CD14-positive monocyte (primary cell): Measurements from ENCODE around the gene STK32C. TPM values are rescaled to one million over a fixed set of nuclear protein-coding genes. Genes with fewer than 3 reads are reported as not detected.

Source experiments
- DNase-seq, 3 donors: peaks; one replicate each; pipeline ENCODE4 v3.0.0-alpha.2; 2011 to 2022
- H2AFZ ChIP-seq: 2 replicates; pipeline ENCODE4 v1.6.0; 2012; ENCODE audit warnings: mild to moderate bottlenecking, low read depth, low read length, inconsistent platforms; ENCODE audit not compliant: insufficient read depth, poor library complexity, severe bottlenecking
- H3K27ac ChIP-seq, 2 donors: 1 replicate in 1 of 2; 2 replicates in 1 of 2; pipeline ENCODE4 v1.5.1; 2012 to 2013; ENCODE audit warnings: low read length in 2 of 2, control low read depth in 1 of 2, inconsistent platforms in 1 of 2, low read depth in 1 of 2, mild to moderate bottlenecking in 1 of 2
- H3K27me3 ChIP-seq, 2 donors: one replicate each; pipeline versions ENCODE4 v1.6.0 to v1.6.1; 2011 to 2013; ENCODE audit warnings: low read length in 2 of 2; ENCODE audit not compliant: control insufficient read depth in 2 of 2, insufficient read depth in 2 of 2
- H3K36me3 ChIP-seq, 2 donors: replicated peaks in 1 of 2; 1 replicate in 1 of 2; 2 replicates in 1 of 2; pipeline versions ENCODE4 v1.5.1 to v1.6.1; 2012 to 2013; ENCODE audit warnings: low read length in 2 of 2, control low read depth in 1 of 2, inconsistent platforms in 1 of 2, mild to moderate bottlenecking in 1 of 2; ENCODE audit not compliant: insufficient read depth in 2 of 2, control insufficient read depth in 1 of 2
- H3K4me1 ChIP-seq, 2 donors: 1 replicate in 1 of 2; 2 replicates in 1 of 2; pipeline versions ENCODE4 v1.5.1 to v1.6.1; 2012 to 2013; ENCODE audit warnings: low read length in 2 of 2, control low read depth in 1 of 2, inconsistent platforms in 1 of 2, mild to moderate bottlenecking in 1 of 2, moderate library complexity in 1 of 2; ENCODE audit not compliant: insufficient read depth in 2 of 2, control insufficient read depth in 1 of 2
- H3K4me2 ChIP-seq: replicated peaks from 2 replicates; pipeline ENCODE3; 2012; ENCODE audit warnings: low read length, moderate library complexity, mild to moderate bottlenecking; ENCODE audit not compliant: poor library complexity, severe bottlenecking; ENCODE audit errors: extremely low read depth
- H3K4me3 ChIP-seq, 3 experiments: fragments of 200-600 bp in 1 of 3; sonication (generic) in 1 of 3; replicated peaks in 1 of 3; 1 replicate in 2 of 3; 2 replicates in 1 of 3; pipeline ENCODE4 v1.5.1; 2011 to 2013; ENCODE audit warnings: low read length in 3 of 3, mild to moderate bottlenecking in 3 of 3, control low read depth in 2 of 3, low read depth in 2 of 3, inconsistent platforms in 1 of 3, moderate library complexity in 1 of 3
- H3K79me2 ChIP-seq: 2 replicates; pipeline ENCODE4 v1.6.0; 2012; ENCODE audit warnings: mild to moderate bottlenecking, control low read depth, inconsistent platforms, low read length, moderate library complexity; ENCODE audit not compliant: insufficient read depth
- H3K9ac ChIP-seq: 2 replicates; pipeline ENCODE4 v1.6.0; 2017; ENCODE audit warnings: low read length, mild to moderate bottlenecking; ENCODE audit not compliant: insufficient read depth, poor library complexity, severe bottlenecking
- H3K9me3 ChIP-seq, 2 donors: replicated peaks in 1 of 2; 1 replicate in 1 of 2; 2 replicates in 1 of 2; pipeline versions ENCODE4 v1.5.1 to v1.6.1; 2012 to 2013; ENCODE audit warnings: low read length in 2 of 2, control low read depth in 1 of 2; ENCODE audit not compliant: control insufficient read depth in 1 of 2, insufficient read depth in 1 of 2
- H4K20me1 ChIP-seq: 2 replicates; pipeline ENCODE4 v1.6.0; 2012; ENCODE audit warnings: mild to moderate bottlenecking, low read length, control low read depth, moderate library complexity; ENCODE audit not compliant: insufficient read depth
- H3K27ac Mint-ChIP-seq, 7 donors: one replicate each; pipeline ENCODE4 v1.8.0; 2020; ENCODE audit warnings: mild to moderate bottlenecking in 7 of 7, mixed read lengths in 7 of 7, moderate library complexity in 6 of 7, inconsistent platforms in 2 of 7
- H3K27me3 Mint-ChIP-seq, 3 donors: one replicate each; pipeline ENCODE4 v1.8.0; 2021 to 2022; ENCODE audit warnings: low read depth in 3 of 3, mild to moderate bottlenecking in 3 of 3, mixed read lengths in 3 of 3, moderate library complexity in 3 of 3, inconsistent platforms in 1 of 3
- H3K36me3 Mint-ChIP-seq, 2 donors: one replicate each; pipeline ENCODE4 v1.8.0; 2020; ENCODE audit warnings: mixed read lengths in 2 of 2, inconsistent platforms in 1 of 2, mild to moderate bottlenecking in 1 of 2
- H3K4me1 Mint-ChIP-seq: one replicate; pipeline ENCODE4 v1.8.0; 2020; ENCODE audit warnings: mild to moderate bottlenecking, mixed read lengths
- H3K4me3 Mint-ChIP-seq, 2 donors: one replicate each; pipeline ENCODE4 v1.8.0; 2020; ENCODE audit warnings: mild to moderate bottlenecking in 2 of 2, mixed read lengths in 2 of 2, moderate library complexity in 1 of 2
- H3K9me3 Mint-ChIP-seq, 7 donors: one replicate each; pipeline ENCODE4 v1.8.0; 2020 to 2022; ENCODE audit warnings: mixed read lengths in 7 of 7, mild to moderate bottlenecking in 6 of 7, moderate library complexity in 6 of 7, inconsistent platforms in 2 of 7
- WGBS: methylation state at CpG from one replicate; pipeline ENCODE4 v1.1.5; 2013; ENCODE audit warnings: missing lambda C conversion rate; ENCODE audit not compliant: insufficient coverage; 5-methylcytosine and 5-hydroxymethylcytosine counted together
- intact Hi-C, 2 donors: fragments of 100-400 bp; cut with micrococcal nuclease; formaldehyde crosslinking; loops; one replicate each; pipeline versions ENCODE4 v1.15.0 to v1.15.1; 2023
- polyA plus RNA-seq, 3 donors: library from polyadenylated mRNA; depleted of rRNA in 1 of 3; unstranded in 2 of 3; stranded (reverse) in 1 of 3; fragments of 300-500 nt in 2 of 3; fragments of >200 nt in 1 of 3; fragmentation: Illumina TruSeq in 2 of 3; gene quantifications; 1 replicate in 2 of 3; 2 replicates in 1 of 3; pipeline ENCODE4 v1.2.3, GENCODE V29; 2012 to 2021
- TF ChIP-seq, protein P1 (sequence below): fragments of 200-600 bp; IDR thresholded peaks from one replicate; pipeline ENCODE4 v1.8.0; 2022; ENCODE audit warnings: antibody characterized with exemption, mild to moderate bottlenecking

Gene STK32C
- polyA plus RNA-seq, 3 donors: 13.6 to 22.8 (median 18.4) TPM

GRCh38 chr10:132189810-132190422, 117.8 kb downstream of the STK32C start:
- peaks cover 0 to 19% (median 4%) of the 10 kb centered on the region in 7 donors for H3K9me3 Mint-ChIP-seq
- Histone ChIP-seq H3K4me3 (no peak overlapping the region), H3K4me2 (no peak overlapping the region), H3K27ac (no peak overlapping the region), H3K36me3 (no peaks in the 10 kb centered on the region), H3K27me3 (peaks cover 25 to 38% of the 10 kb centered on the region in 2 donors), H2AFZ (no peak overlapping the region), H3K4me1 (peaks cover 9 to 18% of the 10 kb centered on the region in 2 donors), H3K9me3 (peaks cover 3 to 19% of the 10 kb centered on the region in 2 donors), H3K9ac (no peak overlapping the region), H4K20me1 (no peaks in the 10 kb centered on the region), H3K79me2 (no peaks in the 10 kb centered on the region)
- 93% methylated on average over 12 of the region's 17 CpGs for WGBS
- peaks cover 34 to 50% (median 49%) of the 10 kb centered on the region in 3 donors for H3K27me3 Mint-ChIP-seq
- peaks cover under 1 to 2% of the 10 kb centered on the region in 2 donors for H3K36me3 Mint-ChIP-seq
- H3K27ac Mint-ChIP-seq: no peak overlapping the region
- no peak for DNase-seq
- TF ChIP-seq, protein P1, sequence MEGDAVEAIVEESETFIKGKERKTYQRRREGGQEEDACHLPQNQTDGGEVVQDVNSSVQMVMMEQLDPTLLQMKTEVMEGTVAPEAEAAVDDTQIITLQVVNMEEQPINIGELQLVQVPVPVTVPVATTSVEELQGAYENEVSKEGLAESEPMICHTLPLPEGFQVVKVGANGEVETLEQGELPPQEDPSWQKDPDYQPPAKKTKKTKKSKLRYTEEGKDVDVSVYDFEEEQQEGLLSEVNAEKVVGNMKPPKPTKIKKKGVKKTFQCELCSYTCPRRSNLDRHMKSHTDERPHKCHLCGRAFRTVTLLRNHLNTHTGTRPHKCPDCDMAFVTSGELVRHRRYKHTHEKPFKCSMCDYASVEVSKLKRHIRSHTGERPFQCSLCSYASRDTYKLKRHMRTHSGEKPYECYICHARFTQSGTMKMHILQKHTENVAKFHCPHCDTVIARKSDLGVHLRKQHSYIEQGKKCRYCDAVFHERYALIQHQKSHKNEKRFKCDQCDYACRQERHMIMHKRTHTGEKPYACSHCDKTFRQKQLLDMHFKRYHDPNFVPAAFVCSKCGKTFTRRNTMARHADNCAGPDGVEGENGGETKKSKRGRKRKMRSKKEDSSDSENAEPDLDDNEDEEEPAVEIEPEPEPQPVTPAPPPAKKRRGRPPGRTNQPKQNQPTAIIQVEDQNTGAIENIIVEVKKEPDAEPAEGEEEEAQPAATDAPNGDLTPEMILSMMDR: no peak
- intact Hi-C loops: no loop called here
- H3K4me1 Mint-ChIP-seq: no peaks in the 10 kb centered on the region
- peak overlapping the region in 1 of 2 donors; percentile 66 for H3K4me3 Mint-ChIP-seq

DNA sequence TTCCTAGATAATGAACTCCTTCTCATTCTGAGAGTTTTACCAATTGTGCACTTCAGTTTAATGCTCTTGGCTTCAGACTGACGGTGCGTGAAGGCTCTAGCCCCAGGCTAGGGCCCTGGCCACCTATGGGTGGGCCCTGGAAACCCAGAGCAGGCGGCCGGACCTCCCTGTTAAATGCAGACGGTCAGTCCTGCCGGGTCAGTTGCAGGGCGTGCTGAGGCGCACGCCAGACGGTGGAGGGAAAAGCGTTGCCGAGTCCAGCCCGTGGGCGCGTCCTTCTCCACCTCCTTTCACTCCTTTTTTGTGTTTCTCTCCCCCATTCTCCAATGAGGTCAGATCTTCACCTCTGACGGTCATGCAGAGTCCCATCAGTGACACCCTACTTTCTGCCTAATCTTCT, 118.7 kb downstream of the STK32C start:
- Histone ChIP-seq H2AFZ (no peak overlapping the region), H3K36me3 (no peaks in the 10 kb centered on the region), H3K9ac (no peak overlapping the region), H3K4me1 (peaks cover 9 to 18% of the 10 kb centered on the region in 2 donors), H3K4me3 (no peak overlapping the region), H4K20me1 (no peaks in the 10 kb centered on the region), H3K27ac (no peak overlapping the region), H3K27me3 (peaks cover 30 to 47% of the 10 kb centered on the region in 2 donors), H3K9me3 (peaks cover 3 to 21% of the 10 kb centered on the region in 2 donors), H3K79me2 (no peaks in the 10 kb centered on the region), H3K4me2 (no peak overlapping the region)
- H3K9me3 Mint-ChIP-seq: peaks cover 0 to 21% (median 4%) of the 10 kb centered on the region in 7 donors
- TF ChIP-seq, protein P1: no peak
- H3K27me3 Mint-ChIP-seq: peaks cover 43 to 59% (median 54%) of the 10 kb centered on the region in 3 donors
- intact Hi-C loops: no loop called here
- no peaks in the 10 kb centered on the region for H3K4me1 Mint-ChIP-seq
- 87% methylated on average over 12 of the region's 16 CpGs for WGBS
- H3K27ac Mint-ChIP-seq: no peak overlapping the region
- H3K4me3 Mint-ChIP-seq: peak overlapping the region in 1 of 2 donors; percentile 66
- H3K36me3 Mint-ChIP-seq: peaks cover 2 to 3% of the 10 kb centered on the region in 2 donors
- no peak for DNase-seq
